H1 (cell line): Measurements from ENCODE around the gene SNTG2. TPM values are rescaled to one million over a fixed set of nuclear protein-coding genes. Genes with fewer than 3 reads are reported as not detected.

Experiments
- CHD1 ChIP-seq: IDR thresholded peaks from 2 replicates; pipeline ENCODE4 v1.6.1; 2012; ENCODE audit warnings: low read depth, low read length, improper control_type of control experiment
- KDM1A ChIP-seq: fragments of 200-600, 300-600 bp; sonication (generic); IDR thresholded peaks from 2 replicates; pipeline ENCODE4 v1.7.1; 2016; ENCODE audit warnings: mild to moderate bottlenecking, low read length, borderline replicate concordance
- KDM4A ChIP-seq: IDR thresholded peaks from one replicate; pipeline ENCODE4 v1.7.1; 2012; ENCODE audit warnings: low read depth, mild to moderate bottlenecking, moderate library complexity, low read length, inconsistent platforms; ENCODE audit not compliant: severe bottlenecking
- SP2 ChIP-seq: IDR thresholded peaks from 2 replicates; pipeline ENCODE4 v1.6.1; 2012; ENCODE audit warnings: mild to moderate bottlenecking, low read length, inconsistent platforms
- TCF12 ChIP-seq: IDR thresholded peaks from 2 replicates; pipeline ENCODE4 v1.6.1; 2011; ENCODE audit warnings: low read depth, mild to moderate bottlenecking, low read length
- polyA plus RNA-seq, 7 experiments: library from polyadenylated mRNA; depleted of rRNA in 3 of 7; stranded (reverse) in 5 of 7; unstranded in 2 of 7; fragments of >200 nt in 5 of 7; fragments of 200-250 nt in 2 of 7; gene quantifications; 1 replicate in 5 of 7; 2 replicates in 1 of 7; 4 replicates in 1 of 7; pipeline versions ENCODE4 v1.2.1 to v1.2.3, GENCODE V29; 2011 to 2013; ENCODE audit warnings: missing spikeins in 2 of 7, mixed read lengths in 2 of 7
- total RNA-seq: library from RNA; stranded (reverse); fragmentation: NEBNext Ultra II Directional; extraction: Animal tissue kit (Norgen Biotek cat#: 25700); gene quantifications from 2 replicates; pipeline ENCODE4 v1.2.1, GENCODE V29; 2021

The SNTG2 gene
- total and polyA plus RNA-seq, 2 of the 8 experiments (the other 6 are each of a cell fraction or from before 2014, with no cell fraction given): 6.6 to 18.1 TPM

DNA sequence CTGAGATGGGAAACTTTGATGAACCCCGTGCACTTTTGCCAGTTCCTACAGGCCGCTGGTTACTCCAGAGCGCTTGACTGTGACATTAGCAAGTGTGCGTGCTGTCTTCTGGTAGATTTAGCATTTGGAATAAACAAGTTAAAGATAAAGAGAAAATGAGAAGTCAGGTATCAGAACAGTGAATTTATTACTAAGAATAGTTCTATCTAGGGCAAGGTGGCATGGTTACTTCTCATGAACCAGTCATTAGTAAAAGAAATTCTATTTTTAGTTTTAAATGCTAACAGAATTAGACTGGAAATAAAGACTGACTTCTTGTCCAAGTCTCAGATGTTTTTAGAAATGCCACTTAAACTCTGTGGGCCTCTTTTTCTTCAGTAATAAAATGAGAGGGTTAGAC is 258.6 kb downstream of the SNTG2 start (continued):
- TF ChIP-seq KDM4A (no peak), SP2 (no peak), KDM1A (no peak), CHD1 (no peak), TCF12 (no peak)
